ENCODE measurements around the gene ZNF678.
"Not testable (repeated sequence)": the region's sequence is repeated elsewhere in the genome, so short reads cannot be mapped to it uniquely, and the experiment has no call there.

ZNF678 gene

DNA sequence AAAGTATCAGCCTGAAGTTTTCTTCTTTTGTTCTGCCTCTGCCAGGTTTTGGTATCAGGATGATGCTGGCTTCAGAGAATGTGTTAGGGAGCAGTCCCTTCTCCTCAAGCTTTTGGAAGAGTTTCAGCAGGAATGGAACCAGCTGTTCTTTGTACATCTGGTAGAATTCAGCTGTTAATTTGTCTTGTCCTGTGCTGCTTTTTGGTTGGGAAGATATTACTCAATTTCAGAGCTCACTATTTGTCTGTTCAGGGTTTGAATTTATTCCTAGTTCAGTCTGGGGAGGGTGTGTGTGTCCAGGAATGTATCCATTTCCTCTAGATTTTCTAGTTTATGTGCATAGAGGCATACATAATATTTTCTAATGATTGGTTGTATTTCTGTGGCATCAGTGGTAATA is 12.8 kb downstream of the ZNF678 start:
- H3K27ac ChIP-seq (ENCODE audit: low read depth, low read length) = no peak overlapping the region
- no peak overlapping the region for H3K4me3 ChIP-seq (ENCODE audit: low read depth in 1 of 2, low read length in 2 of 2)
- H3K9me3 ChIP-seq (ENCODE audit: low read length) = no peaks in the 10 kb centered on the region
- no peaks in the 10 kb centered on the region for H3K4me1 ChIP-seq (ENCODE audit: insufficient read depth, low read length)
- no peaks in the 10 kb centered on the region for H3K27me3 ChIP-seq (ENCODE audit: control insufficient read depth in 1 of 2, insufficient read depth in 2 of 2, low read length in 2 of 2)
- no peaks in the 10 kb centered on the region for H3K36me3 ChIP-seq (ENCODE audit: insufficient read depth, low read length)
- H3K9ac ChIP-seq (ENCODE audit: low read length) = no peak overlapping the region

- Histone ChIP-seq H3K36me3 (ENCODE audit: insufficient read depth, low read length) (no peaks in the 10 kb centered on the region), H3K4me1 (ENCODE audit: insufficient read depth, low read length) (no peaks in the 10 kb centered on the region), H3K4me3 (ENCODE audit: low read depth in 1 of 2, low read length in 2 of 2) (no peak overlapping the region), H3K9me3 (ENCODE audit: low read length) (no peaks in the 10 kb centered on the region), H3K9ac (ENCODE audit: low read length) (no peak overlapping the region), H3K27me3 (ENCODE audit: control insufficient read depth in 1 of 2, insufficient read depth in 2 of 2, low read length in 2 of 2) (no peaks in the 10 kb centered on the region), H3K27ac (ENCODE audit: low read depth, low read length) (no peak overlapping the region)
Observed at GRCh38 chr1:227577500-227577899, 14.1 kb downstream of the ZNF678 start.

DNA sequence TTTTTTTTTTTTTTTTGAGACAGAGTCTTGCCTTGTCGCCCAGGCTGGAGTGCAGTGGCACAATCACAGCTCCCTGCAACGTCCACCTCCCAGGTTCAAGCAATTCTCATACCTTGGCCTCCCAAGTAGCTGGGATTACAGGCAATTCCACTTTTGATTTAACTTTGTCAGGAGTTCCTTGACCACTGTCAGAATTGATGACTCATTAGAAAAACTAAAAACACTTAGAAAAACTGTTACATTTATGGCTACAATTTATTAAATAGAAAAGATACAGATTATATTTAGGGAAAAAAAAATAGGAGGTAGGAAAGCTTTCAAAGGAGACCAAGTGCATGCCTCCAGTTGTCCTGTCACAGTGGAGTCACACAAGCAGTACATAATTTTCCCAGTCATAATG is 20.0 kb downstream of the ZNF678 start:
- H3K4me3 ChIP-seq (ENCODE audit: low read depth in 1 of 2, low read length in 2 of 2) = no peak overlapping the region
- H3K4me1 ChIP-seq (ENCODE audit: insufficient read depth, low read length) = no peaks in the 10 kb centered on the region
- H3K27ac ChIP-seq (ENCODE audit: low read depth, low read length) = no peak overlapping the region
- H3K9ac ChIP-seq (ENCODE audit: low read length) = no peak overlapping the region
- peaks cover 4% of the 10 kb centered on the region for H3K36me3 ChIP-seq (ENCODE audit: insufficient read depth, low read length)
- no peaks in the 10 kb centered on the region for H3K27me3 ChIP-seq (ENCODE audit: control insufficient read depth in 1 of 2, insufficient read depth in 2 of 2, low read length in 2 of 2)
- no peaks in the 10 kb centered on the region for H3K9me3 ChIP-seq (ENCODE audit: low read length)

DNA sequence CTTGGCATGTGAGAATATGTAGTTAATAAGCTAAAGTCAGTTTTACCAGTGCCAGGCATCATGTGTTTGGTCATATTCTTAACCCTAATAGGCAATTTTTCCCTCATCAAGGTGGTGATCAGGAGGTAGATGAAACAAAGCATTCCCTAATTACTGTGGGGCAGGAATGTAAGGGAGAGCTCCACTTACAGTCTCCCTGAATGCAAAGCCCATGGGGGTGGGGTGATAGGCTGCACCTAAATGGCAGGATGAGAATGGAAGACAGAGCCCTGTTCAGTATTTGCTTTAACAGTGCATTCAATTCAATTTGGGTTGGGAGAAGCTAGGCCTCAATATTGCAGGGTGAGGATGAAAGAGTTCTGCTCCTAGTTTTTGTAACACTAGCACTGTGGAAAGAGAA is 23.4 kb downstream of the ZNF678 start:
- Histone ChIP-seq H3K9ac (ENCODE audit: low read length) (no peak overlapping the region), H3K4me3 (ENCODE audit: low read depth in 1 of 2, low read length in 2 of 2) (no peak overlapping the region), H3K4me1 (ENCODE audit: insufficient read depth, low read length) (no peaks in the 10 kb centered on the region), H3K27ac (ENCODE audit: low read depth, low read length) (no peak overlapping the region), H3K36me3 (ENCODE audit: insufficient read depth, low read length) (peaks cover 4% of the 10 kb centered on the region), H3K27me3 (ENCODE audit: control insufficient read depth in 1 of 2, insufficient read depth in 2 of 2, low read length in 2 of 2) (no peaks in the 10 kb centered on the region), H3K9me3 (ENCODE audit: low read length) (no peaks in the 10 kb centered on the region)

GRCh38 chr1:227587968-227588367 is 24.6 kb downstream of the ZNF678 start:
- peaks cover 4% of the 10 kb centered on the region for H3K36me3 ChIP-seq (ENCODE audit: insufficient read depth, low read length)
- no peaks in the 10 kb centered on the region for H3K9me3 ChIP-seq (ENCODE audit: low read length)
- H3K4me1 ChIP-seq (ENCODE audit: insufficient read depth, low read length) = no peaks in the 10 kb centered on the region
- H3K9ac ChIP-seq (ENCODE audit: low read length) = no peak overlapping the region
- H3K27me3 ChIP-seq (ENCODE audit: control insufficient read depth in 1 of 2, insufficient read depth in 2 of 2, low read length in 2 of 2) = no peaks in the 10 kb centered on the region
- H3K4me3 ChIP-seq (ENCODE audit: low read depth in 1 of 2, low read length in 2 of 2) = no peak overlapping the region
- H3K27ac ChIP-seq (ENCODE audit: low read depth, low read length) = no peak overlapping the region

DNA sequence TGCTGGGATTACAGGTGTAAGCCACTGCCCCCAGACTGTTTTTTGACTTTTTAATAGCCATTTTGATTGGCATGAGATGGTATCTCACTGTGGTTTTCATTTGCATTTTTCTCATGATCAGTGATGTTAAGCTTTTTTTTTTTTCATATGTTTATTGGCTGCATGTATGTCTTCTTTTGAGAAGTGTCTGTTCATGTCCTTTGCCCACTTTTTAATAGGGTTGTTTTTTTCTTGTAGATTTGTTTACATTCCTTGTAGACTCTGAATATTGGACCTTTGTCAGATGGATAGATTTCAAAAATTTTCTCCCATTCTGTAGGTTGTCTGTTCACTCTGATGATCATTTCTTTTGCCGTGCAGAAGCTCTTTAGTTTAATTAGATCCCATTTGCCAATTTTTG is 25.4 kb downstream of the ZNF678 start:
- H3K36me3 ChIP-seq (ENCODE audit: insufficient read depth, low read length); H3K9ac ChIP-seq (ENCODE audit: low read length); H3K9me3 ChIP-seq (ENCODE audit: low read length); H3K27ac ChIP-seq (ENCODE audit: low read depth, low read length); H3K4me3 ChIP-seq (ENCODE audit: low read depth in 1 of 2, low read length in 2 of 2); H3K4me1 ChIP-seq (ENCODE audit: insufficient read depth, low read length); H3K27me3 ChIP-seq (ENCODE audit: control insufficient read depth in 1 of 2, insufficient read depth in 2 of 2, low read length in 2 of 2): not testable (repeated sequence)

GRCh38 chr1:227589777-227590176 is 26.4 kb downstream of the ZNF678 start:
- H3K27ac ChIP-seq (ENCODE audit: low read depth, low read length); H3K9ac ChIP-seq (ENCODE audit: low read length); H3K4me3 ChIP-seq (ENCODE audit: low read depth in 1 of 2, low read length in 2 of 2); H3K27me3 ChIP-seq (ENCODE audit: control insufficient read depth in 1 of 2, insufficient read depth in 2 of 2, low read length in 2 of 2); H3K4me1 ChIP-seq (ENCODE audit: insufficient read depth, low read length); H3K9me3 ChIP-seq (ENCODE audit: low read length); H3K36me3 ChIP-seq (ENCODE audit: insufficient read depth, low read length): not testable (repeated sequence)

DNA sequence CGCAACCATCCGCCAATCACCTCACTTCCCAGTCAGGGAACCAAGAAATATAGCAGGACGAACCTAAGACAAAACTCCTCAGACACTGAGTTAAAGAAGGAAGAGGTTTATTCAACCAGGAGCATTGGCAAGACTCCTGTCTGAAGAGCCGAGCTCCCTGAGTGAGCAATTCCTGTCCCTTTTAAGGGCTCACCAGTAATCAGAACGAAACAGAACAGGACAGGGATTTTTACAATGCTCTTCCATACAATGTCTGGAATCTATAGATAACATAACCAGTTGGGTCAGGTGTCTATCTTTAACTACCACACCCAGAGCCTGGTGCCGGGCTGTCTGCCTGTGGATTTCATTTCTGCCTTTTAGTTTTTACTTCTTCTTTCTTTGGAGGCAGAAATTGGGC is 32.9 kb downstream of the ZNF678 start:
- H3K27me3 ChIP-seq (ENCODE audit: control insufficient read depth in 1 of 2, insufficient read depth in 2 of 2, low read length in 2 of 2); H3K4me3 ChIP-seq (ENCODE audit: low read depth in 1 of 2, low read length in 2 of 2); H3K36me3 ChIP-seq (ENCODE audit: insufficient read depth, low read length); H3K9ac ChIP-seq (ENCODE audit: low read length); H3K27ac ChIP-seq (ENCODE audit: low read depth, low read length); H3K9me3 ChIP-seq (ENCODE audit: low read length); H3K4me1 ChIP-seq (ENCODE audit: insufficient read depth, low read length): not testable (repeated sequence)

GRCh38 chr1:227603327-227603726 is 40.0 kb downstream of the ZNF678 start:
- H3K9me3 ChIP-seq (ENCODE audit: low read length) = no peaks in the 10 kb centered on the region

GRCh38 chr1:227604446-227604845 is 41.1 kb downstream of the ZNF678 start:
- Histone ChIP-seq H3K27me3 (ENCODE audit: control insufficient read depth in 1 of 2, insufficient read depth in 2 of 2, low read length in 2 of 2) (no peaks in the 10 kb centered on the region), H3K9ac (ENCODE audit: low read length) (no peak overlapping the region), H3K9me3 (ENCODE audit: low read length) (no peaks in the 10 kb centered on the region)

More at GRCh38 chr1:227603327-227603726, 40.0 kb downstream of the ZNF678 start:
- Histone ChIP-seq H3K4me3 (ENCODE audit: low read depth in 1 of 2, low read length in 2 of 2) (no peak overlapping the region), H3K4me1 (ENCODE audit: insufficient read depth, low read length) (no peaks in the 10 kb centered on the region), H3K36me3 (ENCODE audit: insufficient read depth, low read length) (no peaks in the 10 kb centered on the region), H3K27ac (ENCODE audit: low read depth, low read length) (no peak overlapping the region), H3K27me3 (ENCODE audit: control insufficient read depth in 1 of 2, insufficient read depth in 2 of 2, low read length in 2 of 2) (no peaks in the 10 kb centered on the region), H3K9ac (ENCODE audit: low read length) (no peak overlapping the region)

GRCh38 chr1:227606271-227606670 is 42.9 kb downstream of the ZNF678 start:
- not testable (repeated sequence) for H3K9me3 ChIP-seq (ENCODE audit: low read length); H3K4me3 ChIP-seq (ENCODE audit: low read depth in 1 of 2, low read length in 2 of 2); H3K27me3 ChIP-seq (ENCODE audit: control insufficient read depth in 1 of 2, insufficient read depth in 2 of 2, low read length in 2 of 2); H3K36me3 ChIP-seq (ENCODE audit: insufficient read depth, low read length); H3K27ac ChIP-seq (ENCODE audit: low read depth, low read length); H3K9ac ChIP-seq (ENCODE audit: low read length); H3K4me1 ChIP-seq (ENCODE audit: insufficient read depth, low read length)

More at GRCh38 chr1:227604446-227604845, 41.1 kb downstream of the ZNF678 start:
- H3K27ac ChIP-seq (ENCODE audit: low read depth, low read length) = no peak overlapping the region
- H3K36me3 ChIP-seq (ENCODE audit: insufficient read depth, low read length) = no peaks in the 10 kb centered on the region
- no peak overlapping the region for H3K4me3 ChIP-seq (ENCODE audit: low read depth in 1 of 2, low read length in 2 of 2)
- H3K4me1 ChIP-seq (ENCODE audit: insufficient read depth, low read length) = no peaks in the 10 kb centered on the region

DNA sequence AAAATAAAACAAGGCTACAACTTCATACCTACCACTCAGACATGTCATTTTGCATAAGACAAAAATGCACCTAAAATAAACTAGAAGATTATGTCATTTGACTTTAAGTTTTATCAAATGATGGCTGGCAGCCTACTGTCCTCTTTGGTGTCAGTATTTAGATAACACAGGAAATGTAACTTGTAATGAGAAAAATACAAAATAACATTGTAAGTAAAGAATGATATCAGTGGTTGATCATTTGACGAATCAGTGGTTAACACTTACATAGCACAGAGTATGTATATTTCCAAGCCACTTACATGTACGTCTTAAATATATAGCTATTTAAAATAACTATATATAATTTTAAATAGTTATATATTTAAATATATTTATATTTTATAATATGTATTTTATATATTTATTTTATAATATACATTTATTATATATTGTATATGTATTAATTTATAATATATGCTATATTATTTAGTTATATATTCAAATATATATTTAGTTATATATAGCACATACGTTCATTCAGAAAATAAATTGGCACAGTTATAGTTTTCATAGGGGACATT is 44.1 kb downstream of the ZNF678 start:
- no peak overlapping the region for H3K9ac ChIP-seq (ENCODE audit: low read length)
- no peaks in the 10 kb centered on the region for H3K27me3 ChIP-seq (ENCODE audit: control insufficient read depth in 1 of 2, insufficient read depth in 2 of 2, low read length in 2 of 2)
- H3K27ac ChIP-seq (ENCODE audit: low read depth, low read length) = no peak overlapping the region
- H3K4me3 ChIP-seq (ENCODE audit: low read depth in 1 of 2, low read length in 2 of 2) = no peak overlapping the region
- peaks cover 9% of the 10 kb centered on the region for H3K36me3 ChIP-seq (ENCODE audit: insufficient read depth, low read length)
- H3K9me3 ChIP-seq (ENCODE audit: low read length) = no peaks in the 10 kb centered on the region
- H3K4me1 ChIP-seq (ENCODE audit: insufficient read depth, low read length) = no peaks in the 10 kb centered on the region

Measured in muscle layer of colon (tissue), 2 donors.